ENCODE data around the gene SOX8.
"Not testable (repeated sequence)": the region's sequence is repeated elsewhere in the genome, so short reads cannot be mapped to it uniquely, and the experiment has no call there.

SOX8 gene

GRCh38 chr16:981695-982144 is at the start of gene SOX8:
Gene SOX8 (plus strand): TSS chr16:981770. CDS start chr16:981923, 153 bp downstream.
- FAIRE-seq, result no peak

- no peak for FAIRE-seq
Observed at GRCh38 chr16:932831-933330, 48.7 kb upstream of the SOX8 start.

- FAIRE-seq, result no peak
Observed at GRCh38 chr16:933581-933980, 48.0 kb upstream of the SOX8 start.

GRCh38 chr16:934178-934577 is 47.4 kb upstream of the SOX8 start:
- no peak for FAIRE-seq

- FAIRE-seq, result no peak
Observed at GRCh38 chr16:935684-936083, 45.9 kb upstream of the SOX8 start.

- no peak for FAIRE-seq
Observed at GRCh38 chr16:937311-937710, 44.3 kb upstream of the SOX8 start.

GRCh38 chr16:937723-938122 is 43.8 kb upstream of the SOX8 start:
- FAIRE-seq, result no peak

GRCh38 chr16:938136-938535 is 43.4 kb upstream of the SOX8 start:
- FAIRE-seq, result no peak

GRCh38 chr16:938752-939151 is 42.8 kb upstream of the SOX8 start:
- no peak for FAIRE-seq

- FAIRE-seq, result no peak
Observed at GRCh38 chr16:939311-939710, 42.3 kb upstream of the SOX8 start.

GRCh38 chr16:939941-940340 is 41.6 kb upstream of the SOX8 start:
- no peak for FAIRE-seq

GRCh38 chr16:942436-943060 is 39.0 kb upstream of the SOX8 start:
- no peak for FAIRE-seq

GRCh38 chr16:943971-944370 is 37.6 kb upstream of the SOX8 start:
- no peak for FAIRE-seq

- FAIRE-seq, result no peak
Observed at GRCh38 chr16:945271-946047, 36.1 kb upstream of the SOX8 start.

GRCh38 chr16:946048-946395 is 35.5 kb upstream of the SOX8 start:
- no peak for FAIRE-seq

- no peak for FAIRE-seq
Observed at GRCh38 chr16:947255-947921, 34.2 kb upstream of the SOX8 start.

- FAIRE-seq, result not testable (repeated sequence)
Observed at GRCh38 chr16:947922-948303, 33.7 kb upstream of the SOX8 start.

GRCh38 chr16:948767-949166 is 32.8 kb upstream of the SOX8 start:
- FAIRE-seq, result not testable (repeated sequence)

GRCh38 chr16:950733-951573 is 30.6 kb upstream of the SOX8 start:
- FAIRE-seq, result not testable (repeated sequence)

GRCh38 chr16:951660-952301 is 29.8 kb upstream of the SOX8 start:
- no peak for FAIRE-seq

GRCh38 chr16:952321-952720 is 29.2 kb upstream of the SOX8 start:
- FAIRE-seq, result no peak

GRCh38 chr16:953818-954217 is 27.8 kb upstream of the SOX8 start:
- peak; percentile 53 for FAIRE-seq
